Right hindlimb (tissue), 1 donor: ENCODE data around the gene STIMATE.

Experiments used
- DNase-seq: peaks from one replicate; pipeline ENCODE4 v3.0.0-alpha.2; 2018

STIMATE gene

GRCh38 chr3:52892625-52893311 is 4.6 kb downstream of the STIMATE start:
- DNase-seq, result no peak

GRCh38 chr3:52892290-52892624 is 5.1 kb downstream of the STIMATE start:
- no peak for DNase-seq

- DNase-seq, result no peak
These were observed 5.7 kb downstream of the STIMATE start for GRCh38 chr3:52891615-52892081.

GRCh38 chr3:52891164-52891563 is 6.2 kb downstream of the STIMATE start:
- DNase-seq, result no peak

DNA sequence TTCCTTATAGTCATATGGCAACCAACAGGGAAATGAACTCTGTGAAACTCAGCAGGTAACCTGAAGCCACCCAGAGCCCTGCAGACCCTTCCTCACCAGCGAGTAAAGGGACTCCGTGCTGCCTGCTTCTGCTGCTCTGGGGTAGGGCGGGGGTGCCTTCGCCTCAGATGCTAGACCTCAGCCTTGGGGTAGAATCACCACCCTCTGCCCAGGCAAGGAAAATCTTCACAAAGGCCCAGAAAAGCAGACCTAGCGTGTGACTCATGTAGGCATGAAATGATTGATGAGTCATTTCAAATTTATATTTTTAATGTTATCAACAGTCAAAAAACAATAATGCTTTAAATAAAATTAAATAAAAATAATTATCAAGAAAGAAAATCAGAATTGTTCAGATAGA is 6.6 kb downstream of the STIMATE start:
- DNase-seq, result no peak

DNA sequence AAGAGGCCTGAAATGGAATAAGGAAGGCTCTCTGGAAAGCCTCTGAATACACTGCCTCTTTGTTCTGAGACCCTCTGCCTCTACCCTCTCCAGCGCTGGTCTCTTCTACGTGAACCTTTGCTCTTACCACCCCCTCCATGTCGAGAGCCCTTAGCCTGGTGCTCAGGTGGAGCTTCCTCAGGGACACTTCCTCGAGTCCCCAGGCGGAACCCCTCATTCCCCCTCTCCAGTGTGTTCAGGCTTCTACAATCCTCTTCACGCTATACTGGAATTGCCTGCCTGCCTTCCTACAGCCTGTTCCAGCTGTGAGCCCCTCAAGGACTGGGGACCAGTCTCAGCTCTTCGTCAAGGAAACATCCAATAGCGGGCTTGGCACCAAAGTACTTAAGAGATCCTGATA is 7.4 kb downstream of the STIMATE start:
- no peak for DNase-seq

DNA sequence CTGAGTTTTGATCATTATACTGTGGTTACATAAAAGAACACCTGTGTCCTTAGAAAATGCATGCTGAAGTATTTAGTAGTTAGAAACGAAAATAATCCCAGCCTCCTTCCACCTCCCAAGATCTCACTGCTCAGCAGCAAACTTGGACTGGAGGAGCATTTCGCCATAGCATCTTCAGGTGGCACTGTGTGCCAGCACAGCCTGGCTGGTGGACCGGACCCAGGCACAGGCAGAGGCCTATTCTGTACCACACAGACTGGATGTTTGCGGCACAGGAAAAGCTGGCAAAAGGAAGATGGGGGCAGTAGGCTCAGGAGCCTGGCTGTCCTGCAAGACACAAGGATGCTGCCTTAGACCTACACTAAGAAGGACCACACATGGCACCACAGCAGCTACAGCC is 10.2 kb downstream of the STIMATE start:
- DNase-seq, result no peak

- DNase-seq, result no peak
These were observed 11.2 kb downstream of the STIMATE start for GRCh38 chr3:52886049-52886730.

DNA sequence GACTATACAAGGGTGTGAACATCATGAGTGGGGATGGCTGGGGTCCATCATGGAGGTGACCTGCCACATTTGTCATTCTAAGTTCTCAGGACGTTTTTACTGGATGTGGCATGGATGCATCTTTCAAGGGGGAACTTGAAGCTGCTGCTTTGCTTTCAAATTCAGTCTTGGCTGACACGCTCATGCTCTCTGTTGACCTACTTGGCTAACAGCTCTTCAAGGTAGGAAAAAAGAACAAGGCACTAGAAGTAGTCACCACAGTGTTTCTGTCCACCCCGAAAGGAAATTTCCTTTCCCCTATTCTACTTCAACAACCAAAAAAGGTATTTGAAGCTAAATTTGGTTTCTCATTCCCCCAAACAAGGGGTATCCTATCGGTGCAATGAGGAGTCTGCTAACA is 15.0 kb downstream of the STIMATE start:
- no peak for DNase-seq

- no peak for DNase-seq
These were observed 15.5 kb downstream of the STIMATE start for GRCh38 chr3:52881871-52882270.

DNA sequence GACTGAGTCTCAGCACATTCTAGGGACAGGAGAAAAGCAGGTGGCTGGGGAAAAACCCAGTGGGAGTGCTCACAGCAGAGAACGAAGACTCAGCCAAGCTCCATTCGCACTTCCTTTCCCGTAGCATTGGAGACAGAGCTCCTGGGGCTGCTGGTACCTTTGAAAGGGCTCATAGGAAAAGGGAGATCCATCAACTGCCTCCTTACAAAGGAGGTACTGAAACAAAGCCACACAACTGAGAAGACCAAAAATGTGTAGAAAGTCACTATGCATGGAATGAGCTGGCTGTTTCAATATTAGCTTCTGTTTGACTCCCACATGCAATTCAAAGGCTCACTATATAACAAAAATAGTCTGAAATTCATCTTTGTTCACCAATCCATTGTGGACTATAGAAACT is 16.9 kb downstream of the STIMATE start:
- DNase-seq, result no peak

- no peak for DNase-seq
These were observed 17.3 kb downstream of the STIMATE start for GRCh38 chr3:52880047-52880446.

GRCh38 chr3:52879581-52879980 is 17.8 kb downstream of the STIMATE start:
- no peak for DNase-seq

DNA sequence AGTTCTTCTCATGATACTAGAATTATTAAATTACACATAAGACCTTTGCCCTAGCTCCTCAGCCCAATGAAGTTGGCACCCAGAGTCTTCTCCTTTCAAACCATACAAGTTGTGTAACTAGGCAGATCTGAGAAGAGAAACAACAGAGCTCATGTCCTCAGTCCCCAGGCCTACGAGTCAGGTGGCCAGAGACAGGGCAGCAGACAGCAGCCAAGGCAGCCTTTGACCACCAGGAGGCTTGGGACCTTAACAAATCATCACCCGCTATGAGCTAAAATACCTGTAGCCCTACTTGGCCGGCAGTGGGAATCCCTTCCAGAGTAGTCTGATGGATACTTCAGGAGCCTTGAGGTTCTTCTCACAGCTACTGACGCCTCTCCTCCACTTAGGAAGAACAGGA is 18.3 kb downstream of the STIMATE start:
- DNase-seq, result no peak

GRCh38 chr3:52877085-52877484 is 20.3 kb downstream of the STIMATE start:
- DNase-seq, result no peak

GRCh38 chr3:52874864-52875587 is 22.3 kb downstream of the STIMATE start:
- DNase-seq, result no peak

DNA sequence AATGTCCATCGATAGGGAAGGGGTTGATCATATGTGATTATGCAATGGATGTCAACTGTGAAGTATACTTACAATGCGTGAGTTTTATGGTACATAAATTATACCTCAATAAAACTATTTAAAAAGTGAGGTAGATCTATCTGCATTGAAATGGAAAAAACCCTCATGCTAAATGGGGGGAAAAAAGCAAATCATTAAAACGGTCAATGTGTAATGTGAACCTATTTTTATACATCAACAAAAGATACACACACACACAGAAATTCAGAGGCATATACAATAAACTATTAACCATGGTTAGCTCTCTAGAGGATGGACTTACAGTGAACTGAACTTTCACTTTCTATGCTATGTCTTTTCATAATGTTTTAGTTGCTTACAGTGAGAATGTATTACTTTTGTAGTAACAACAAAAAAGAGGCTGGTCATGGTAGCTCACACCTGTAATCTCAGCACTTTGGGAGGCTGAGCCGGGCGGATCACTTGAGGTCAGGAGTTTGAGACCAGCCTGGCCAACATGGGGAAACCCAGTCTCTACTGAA is 23.1 kb downstream of the STIMATE start:
- no peak for DNase-seq

DNA sequence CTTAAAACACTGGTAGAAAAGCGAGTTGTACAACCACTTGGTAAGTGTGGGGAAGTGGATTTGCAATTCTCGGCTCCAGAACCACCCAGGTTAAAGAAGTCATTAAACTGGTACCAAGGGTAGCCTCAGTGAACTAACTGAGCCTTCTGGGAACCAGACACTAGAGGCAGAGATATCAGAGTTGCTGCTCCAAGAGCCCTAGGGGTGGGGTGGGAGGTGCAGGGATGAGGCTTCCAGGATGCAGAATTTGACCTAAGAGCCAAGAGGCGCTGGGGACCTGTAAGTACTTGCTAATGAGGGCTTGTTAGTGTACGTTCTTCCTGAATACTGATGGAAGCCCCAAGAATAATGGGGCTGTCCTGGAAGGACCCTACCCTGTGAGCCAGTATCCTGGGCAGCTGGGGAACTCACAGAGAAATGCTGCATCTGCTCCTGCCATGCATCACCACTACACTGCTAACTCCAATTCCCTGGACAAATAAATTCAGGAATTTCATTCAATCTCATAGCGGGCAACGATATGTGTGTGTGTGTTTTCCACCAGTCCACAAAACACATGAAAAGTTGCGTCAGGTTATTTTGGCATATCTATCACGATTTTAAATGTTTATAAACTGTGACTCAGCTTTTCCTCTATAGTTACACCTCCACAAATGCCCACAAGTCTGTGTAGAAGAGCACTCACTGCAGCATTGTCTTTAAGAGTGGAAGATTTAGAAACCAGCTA is 23.8 kb downstream of the STIMATE start:
- no peak for DNase-seq

DNA sequence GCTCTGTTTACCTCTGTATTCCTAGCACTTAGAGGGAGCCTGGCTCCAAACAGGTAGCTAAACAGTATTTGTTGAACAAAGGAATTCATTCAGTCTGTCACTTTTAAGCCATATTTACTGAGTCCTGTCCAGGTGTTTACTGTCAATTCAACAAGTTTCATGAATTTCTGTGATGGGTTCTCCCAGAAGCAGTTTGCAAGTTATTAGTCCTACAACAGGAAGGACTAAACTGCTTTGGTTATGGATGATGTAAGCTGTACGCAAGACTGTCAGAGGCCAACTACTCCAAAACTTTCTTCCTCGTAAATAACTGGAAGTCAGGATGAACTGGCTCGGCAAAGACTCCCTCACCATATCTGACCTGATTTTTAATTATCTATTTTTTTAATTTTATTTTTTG is 25.1 kb downstream of the STIMATE start:
- DNase-seq, result no peak

- no peak for DNase-seq
These were observed 25.6 kb downstream of the STIMATE start for GRCh38 chr3:52871761-52872160.

- no peak for DNase-seq
These were observed 26.9 kb downstream of the STIMATE start for GRCh38 chr3:52870471-52870870.

DNA sequence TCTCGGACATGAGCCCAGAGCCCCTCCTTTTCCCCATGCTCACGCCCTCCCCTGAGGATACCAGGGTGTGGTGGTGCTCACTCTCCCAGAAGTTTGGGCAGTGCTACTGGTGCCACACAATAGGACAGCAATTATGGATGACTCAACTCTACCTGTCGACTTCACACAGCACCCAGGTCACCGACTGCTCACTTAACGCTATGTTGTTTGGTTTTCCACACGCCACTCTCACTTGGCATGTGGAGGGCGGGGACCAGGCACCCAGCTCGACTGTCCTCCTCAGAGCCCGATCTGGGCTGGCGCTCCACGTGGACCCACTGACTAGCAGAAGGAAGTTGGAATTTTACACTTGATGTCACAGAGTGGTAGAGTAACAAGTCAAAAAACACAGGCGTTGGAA is 30.9 kb downstream of the STIMATE start:
- no peak for DNase-seq

GRCh38 chr3:52865994-52866393 is 31.4 kb downstream of the STIMATE start:
- no peak for DNase-seq
